Natural killer cell (primary cell): Measurements from ENCODE around the gene DEAF1. TPM values are rescaled to one million over a fixed set of nuclear protein-coding genes. Genes with fewer than 3 reads are reported as not detected.
"Not testable (repeated sequence)": the region's sequence is repeated elsewhere in the genome, so short reads cannot be mapped to it uniquely, and the experiment has no call there.

Experiments used
- ATAC-seq, 3 donors: fragments of 150-1000 bp in 2 of 3; fragments of 200-7000 bp in 1 of 3; cut with Tn5 transposase; 1 replicate in 1 of 3; 2 replicates in 2 of 3; pipeline ENCODE4 v1.10.0; 2021; ENCODE audit warnings: mild to moderate bottlenecking in 2 of 3, moderate library complexity in 2 of 3
- DNase-seq, 2 donors: peaks; one replicate each; pipeline versions ENCODE4 v3.0.0 to v3.0.0-alpha.2; 2013 to 2021; ENCODE audit warnings: mixed read lengths in 1 of 2
- H3K27ac ChIP-seq: one replicate; pipeline ENCODE4 v1.5.1; 2013; ENCODE audit warnings: mild to moderate bottlenecking, low read length
- H3K27me3 ChIP-seq: one replicate; pipeline ENCODE4 v1.6.1; 2013; ENCODE audit warnings: low read length; ENCODE audit not compliant: control insufficient read depth, insufficient read depth
- H3K36me3 ChIP-seq: one replicate; pipeline ENCODE4 v1.6.1; 2013; ENCODE audit warnings: low read length; ENCODE audit not compliant: control insufficient read depth, insufficient read depth
- H3K4me1 ChIP-seq: one replicate; pipeline ENCODE4 v1.6.1; 2013; ENCODE audit warnings: low read length; ENCODE audit not compliant: control insufficient read depth, insufficient read depth
- H3K4me3 ChIP-seq: one replicate; pipeline ENCODE4 v1.5.1; 2013; ENCODE audit warnings: low read length
- H3K9me3 ChIP-seq: one replicate; pipeline ENCODE4 v1.6.1; 2013; ENCODE audit warnings: low read length; ENCODE audit not compliant: control insufficient read depth, insufficient read depth
- H3K27ac Mint-ChIP-seq, 2 donors: one replicate each; pipeline ENCODE4 v1.8.0; 2022; ENCODE audit warnings: mild to moderate bottlenecking in 2 of 2, mixed read lengths in 2 of 2, moderate library complexity in 1 of 2
- H3K27me3 Mint-ChIP-seq, 2 donors: one replicate each; pipeline ENCODE4 v1.8.0; 2022; ENCODE audit warnings: low read depth in 2 of 2, mixed read lengths in 2 of 2
- H3K36me3 Mint-ChIP-seq: one replicate; pipeline ENCODE4 v1.8.0; 2022; ENCODE audit warnings: mixed read lengths
- H3K4me1 Mint-ChIP-seq, 2 donors: one replicate each; pipeline ENCODE4 v1.8.0; 2022; ENCODE audit warnings: mixed read lengths in 2 of 2
- H3K4me3 Mint-ChIP-seq: one replicate; pipeline ENCODE4 v1.8.0; 2022; ENCODE audit warnings: mild to moderate bottlenecking, moderate library complexity, mixed read lengths
- H3K9me3 Mint-ChIP-seq, 2 donors: one replicate each; pipeline ENCODE4 v1.8.0; 2022; ENCODE audit warnings: mixed read lengths in 2 of 2
- CTCF ChIP-seq: fragments of 200-600 bp; IDR thresholded peaks from one replicate; pipeline ENCODE4 v1.8.0; 2022; ENCODE audit warnings: antibody characterized with exemption
- WGBS: methylation state at CpG from one replicate; pipeline ENCODE4 v1.1.7; 2013; ENCODE audit warnings: missing lambda C conversion rate; ENCODE audit not compliant: insufficient coverage; 5-methylcytosine and 5-hydroxymethylcytosine counted together
- intact Hi-C: fragments of 100-400 bp; cut with micrococcal nuclease; formaldehyde crosslinking; loops from one replicate; pipeline ENCODE4 v1.14.2; 2022
- total RNA-seq, 4 donors: library from RNA; stranded (reverse); fragments of 120-200 nt in 1 of 4; gene quantifications; one replicate each; pipeline versions ENCODE4 v1.2.3 to v1.2.4, GENCODE V29; 2013 to 2022

DEAF1 gene
- total RNA-seq, 3 donors from 2014 or later (not counting 1 experiment from before 2014, with no cell fraction given) = 25.9 to 26.9 (median 26.8) TPM

- peaks cover 32% of the 10 kb centered on the region for H3K4me1 ChIP-seq
- intact Hi-C loops = no loop called here
- peaks cover 9 to 30% of the 10 kb centered on the region in 2 donors for H3K4me1 Mint-ChIP-seq
- ATAC-seq (no peak), DNase-seq (no peak)
- no peaks in the 10 kb centered on the region for H3K27me3 ChIP-seq
- no peak overlapping the region for H3K4me3 Mint-ChIP-seq
- H3K27ac Mint-ChIP-seq = peak overlapping the region in 1 of 2 donors; percentile 69
- H3K36me3 Mint-ChIP-seq = no peaks in the 10 kb centered on the region
- H3K9me3 ChIP-seq = no peaks in the 10 kb centered on the region
- WGBS = 89% methylated on average over 18 of the region's 18 CpGs
- no peak overlapping the region for H3K27ac ChIP-seq
- no peaks in the 10 kb centered on the region for H3K9me3 Mint-ChIP-seq
- no peak overlapping the region for H3K4me3 ChIP-seq
- H3K27me3 Mint-ChIP-seq = no peaks in the 10 kb centered on the region
- H3K36me3 ChIP-seq = peaks cover 13% of the 10 kb centered on the region
- TF ChIP-seq CTCF = no peak
These were observed 3.1 kb downstream of the DEAF1 start for GRCh38 chr11:691710-692590.

DNA sequence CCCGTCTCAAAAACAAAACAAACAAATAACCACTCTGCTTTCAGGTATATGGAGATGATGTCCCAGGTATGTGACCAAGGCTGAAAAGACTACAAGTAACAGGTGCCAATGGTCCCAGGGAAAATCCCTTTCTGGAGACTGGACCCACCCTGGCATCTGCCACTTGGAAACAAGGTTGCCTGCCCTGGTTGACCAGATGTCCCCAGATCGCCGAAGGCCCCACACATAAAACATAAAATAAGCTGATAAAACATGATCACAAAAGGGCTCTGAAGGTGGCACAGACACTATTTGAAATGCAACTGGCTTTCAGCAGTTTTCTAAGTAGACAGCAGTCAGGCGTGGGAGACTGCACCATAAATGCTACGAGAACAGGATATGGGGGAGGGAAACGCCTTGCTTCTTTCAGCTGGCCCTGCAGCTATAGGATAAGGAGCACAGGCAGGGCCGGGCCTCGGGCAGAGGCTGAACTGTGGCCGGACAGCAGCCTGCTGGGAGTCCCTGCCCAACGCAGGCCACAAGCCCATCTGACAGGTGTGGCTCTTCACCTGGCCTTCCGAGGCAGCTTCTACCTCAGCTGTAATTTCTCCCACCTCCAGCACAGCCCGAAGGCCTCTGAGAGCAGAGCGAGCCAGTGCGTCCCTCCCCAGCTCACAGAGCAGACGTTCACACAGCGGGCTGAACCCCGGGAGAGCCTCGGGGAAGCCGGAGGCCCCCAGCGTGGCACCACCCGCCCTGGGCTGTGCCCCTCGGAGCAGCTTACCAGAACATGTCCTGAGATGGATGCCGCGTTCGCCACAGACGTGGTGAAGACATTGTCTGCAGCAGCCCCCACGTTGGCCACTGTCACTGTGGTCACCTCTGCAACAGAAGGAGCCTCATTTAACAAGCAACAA is 4.0 kb downstream of the DEAF1 start:
- H3K4me3 Mint-ChIP-seq = no peak overlapping the region
- no peaks in the 10 kb centered on the region for H3K9me3 Mint-ChIP-seq
- H3K9me3 ChIP-seq = no peaks in the 10 kb centered on the region
- peaks cover 9 to 25% of the 10 kb centered on the region in 2 donors for H3K4me1 Mint-ChIP-seq
- H3K36me3 Mint-ChIP-seq = no peaks in the 10 kb centered on the region
- no peak overlapping the region for H3K27ac ChIP-seq
- 78% methylated on average over 26 of the region's 27 CpGs for WGBS
- H3K27ac Mint-ChIP-seq = no peak overlapping the region
- ATAC-seq (no peak), DNase-seq (peak in 1 of 2 donors; percentile 56)
- H3K36me3 ChIP-seq = peaks cover 19% of the 10 kb centered on the region
- no peaks in the 10 kb centered on the region for H3K27me3 Mint-ChIP-seq
- peaks cover 23% of the 10 kb centered on the region for H3K4me1 ChIP-seq
- TF ChIP-seq CTCF = no peak
- H3K4me3 ChIP-seq = no peak overlapping the region
- no peaks in the 10 kb centered on the region for H3K27me3 ChIP-seq
- intact Hi-C loops = no loop called here

- H3K27ac Mint-ChIP-seq, H3K36me3 Mint-ChIP-seq, H3K27me3 ChIP-seq, H3K27me3 Mint-ChIP-seq, H3K9me3 ChIP-seq, H3K4me3 ChIP-seq, H3K9me3 Mint-ChIP-seq, H3K4me3 Mint-ChIP-seq, H3K27ac ChIP-seq, intact Hi-C loops, ATAC-seq, DNase-seq: not testable (repeated sequence)
- Histone ChIP-seq H3K36me3 (peaks cover 22% of the 10 kb centered on the region), H3K4me1 (peaks cover 23% of the 10 kb centered on the region)
- H3K4me1 Mint-ChIP-seq = peaks cover 9 to 25% of the 10 kb centered on the region in 2 donors
- WGBS = 95% methylated on average over 3 of the region's 3 CpGs
These were observed 4.8 kb downstream of the DEAF1 start for GRCh38 chr11:690244-690643.

DNA sequence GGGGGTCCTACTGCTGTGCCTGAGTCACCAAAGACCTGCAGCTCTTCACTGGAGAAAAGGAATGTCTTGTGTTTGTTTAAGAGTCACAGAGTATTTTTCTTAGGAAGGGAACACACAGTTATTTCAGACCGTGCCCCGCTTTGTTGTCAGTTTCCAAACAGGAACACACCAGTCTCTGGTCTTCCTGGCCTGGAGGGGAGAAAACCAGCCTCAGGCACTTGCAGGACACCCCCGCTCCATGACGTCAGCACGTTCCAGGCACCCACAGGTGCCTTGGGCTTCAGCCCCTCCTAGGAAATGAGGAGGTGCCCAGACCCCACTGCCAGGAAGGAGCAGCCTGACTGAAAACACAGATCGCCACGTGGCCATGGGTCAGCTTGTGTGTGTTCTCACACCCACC is 5.4 kb downstream of the DEAF1 start:
- Mint-ChIP-seq H3K36me3 (no peaks in the 10 kb centered on the region), H3K4me1 (peaks cover 9 to 25% of the 10 kb centered on the region in 2 donors), H3K27ac (no peak overlapping the region), H3K9me3 (no peaks in the 10 kb centered on the region), H3K4me3 (no peak overlapping the region), H3K27me3 (no peaks in the 10 kb centered on the region)
- H3K27me3 ChIP-seq = no peaks in the 10 kb centered on the region
- intact Hi-C loops = no loop called here
- H3K4me3 ChIP-seq = no peak overlapping the region
- peaks cover 23% of the 10 kb centered on the region for H3K4me1 ChIP-seq
- no peak for ATAC-seq
- no peak overlapping the region for H3K27ac ChIP-seq
- TF ChIP-seq CTCF = no peak
- H3K36me3 ChIP-seq = peaks cover 24% of the 10 kb centered on the region
- WGBS = 84% methylated on average over 7 of the region's 7 CpGs
- DNase-seq = no peak
- no peaks in the 10 kb centered on the region for H3K9me3 ChIP-seq
